GM19351 (cell line): ENCODE results near the gene MUC2.

Source experiments
- ATAC-seq: cut with Tn5 transposase; IDR thresholded peaks from one replicate; pipeline ENCODE4 v1.9.1; 2021; ENCODE audit warnings: mild to moderate bottlenecking, moderate library complexity; ENCODE audit not compliant: unreplicated experiment

Gene MUC2

GRCh38 chr11:1074244-1075221 lies at the start of gene MUC2:
MUC2 (plus strand) TSS chr11:1074874.
- ATAC-seq = no peak

GRCh38 chr11:1025410-1026162 lies 49.1 kb upstream of the MUC2 start:
- ATAC-seq = no peak

- no peak for ATAC-seq
Observed at GRCh38 chr11:1026163-1026450, 48.6 kb upstream of the MUC2 start.

DNA sequence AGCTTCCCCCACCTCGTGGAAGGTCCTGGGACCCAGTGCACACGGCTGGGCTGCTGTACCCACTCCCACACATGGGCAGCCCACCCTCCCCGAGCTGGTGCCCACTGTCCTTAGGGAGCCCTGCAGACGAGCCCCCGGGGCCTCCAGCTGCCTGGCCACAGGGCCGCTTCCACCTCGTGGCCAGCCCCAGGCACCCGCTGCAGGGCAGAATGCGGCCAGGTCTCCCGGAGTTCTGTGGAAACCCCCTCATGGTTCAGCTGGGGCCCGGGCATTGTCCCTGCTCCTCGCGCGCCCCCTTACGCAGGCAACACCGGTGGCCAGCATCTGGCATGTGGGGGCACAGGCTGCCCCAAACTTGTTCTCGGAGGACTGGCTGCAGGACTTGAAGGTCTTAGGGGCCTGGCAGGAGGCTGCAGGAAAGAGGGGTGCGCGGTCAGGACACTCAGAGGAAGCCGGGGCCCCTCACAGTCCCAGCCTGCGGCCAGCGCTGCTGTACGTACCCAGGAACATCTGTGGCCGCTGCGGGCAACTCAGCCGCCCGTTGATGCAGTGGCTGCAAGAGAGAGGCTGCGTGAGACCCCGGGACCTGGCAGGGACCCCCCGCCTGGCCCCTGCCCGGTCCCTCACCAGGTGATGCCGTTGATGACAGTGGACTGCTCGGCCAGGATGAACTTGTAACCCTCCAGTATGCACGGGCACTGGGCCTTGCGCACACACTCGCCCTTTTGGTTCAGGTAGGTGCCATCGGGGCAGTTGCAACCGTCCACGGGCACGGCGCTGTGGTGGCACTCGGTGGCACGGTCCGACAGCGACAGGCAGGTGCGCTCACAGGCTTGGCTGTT lies 47.8 kb upstream of the MUC2 start:
- no peak for ATAC-seq

GRCh38 chr11:1027483-1028290 lies 47.0 kb upstream of the MUC2 start:
- ATAC-seq = no peak

DNA sequence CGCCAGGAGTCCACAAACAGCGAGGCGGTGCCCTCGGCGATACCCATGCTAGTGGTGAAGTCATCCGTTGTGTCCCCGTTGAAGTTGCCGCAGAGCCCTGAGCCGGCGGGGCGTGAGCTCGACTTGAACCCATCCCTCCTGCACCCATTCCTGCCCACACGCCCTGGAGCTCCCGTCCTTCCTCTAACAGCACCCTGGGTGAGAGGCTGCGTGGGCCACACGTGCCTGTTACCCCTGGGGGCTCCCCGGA lies 46.5 kb upstream of the MUC2 start:
- ATAC-seq = no peak

DNA sequence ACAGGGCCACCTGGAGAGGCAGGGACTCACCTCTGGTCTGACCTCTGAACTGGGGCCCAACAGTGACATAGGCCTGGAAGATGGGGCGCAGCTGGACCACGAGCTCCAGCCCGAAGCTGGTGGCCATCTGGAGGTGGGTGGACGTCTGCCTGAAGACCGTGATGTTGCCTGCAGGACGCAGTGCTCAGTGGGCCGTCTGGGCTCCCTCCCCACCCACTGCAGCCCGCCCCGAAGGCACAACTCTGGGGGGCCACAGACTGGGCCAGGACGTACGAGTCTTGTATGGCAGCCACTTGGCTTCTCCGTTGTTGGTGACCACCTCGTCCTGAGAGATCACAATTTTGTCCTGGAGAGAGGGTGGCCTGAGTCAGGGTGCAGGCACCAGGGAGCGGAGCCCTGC lies 46.1 kb upstream of the MUC2 start:
- ATAC-seq = no peak

- no peak for ATAC-seq
Observed at GRCh38 chr11:1029051-1029450, 45.6 kb upstream of the MUC2 start.

- no peak for ATAC-seq
Observed at GRCh38 chr11:1029654-1030053, 45.0 kb upstream of the MUC2 start.

- ATAC-seq = no peak
Observed at GRCh38 chr11:1030086-1030485, 44.6 kb upstream of the MUC2 start.

- ATAC-seq = no peak
Observed at GRCh38 chr11:1030556-1030955, 44.1 kb upstream of the MUC2 start.

GRCh38 chr11:1031121-1031899 lies 43.4 kb upstream of the MUC2 start:
- no peak for ATAC-seq

GRCh38 chr11:1032310-1032891 lies 42.3 kb upstream of the MUC2 start:
- no peak for ATAC-seq

GRCh38 chr11:1033016-1033798 lies 41.5 kb upstream of the MUC2 start:
- no peak for ATAC-seq

DNA sequence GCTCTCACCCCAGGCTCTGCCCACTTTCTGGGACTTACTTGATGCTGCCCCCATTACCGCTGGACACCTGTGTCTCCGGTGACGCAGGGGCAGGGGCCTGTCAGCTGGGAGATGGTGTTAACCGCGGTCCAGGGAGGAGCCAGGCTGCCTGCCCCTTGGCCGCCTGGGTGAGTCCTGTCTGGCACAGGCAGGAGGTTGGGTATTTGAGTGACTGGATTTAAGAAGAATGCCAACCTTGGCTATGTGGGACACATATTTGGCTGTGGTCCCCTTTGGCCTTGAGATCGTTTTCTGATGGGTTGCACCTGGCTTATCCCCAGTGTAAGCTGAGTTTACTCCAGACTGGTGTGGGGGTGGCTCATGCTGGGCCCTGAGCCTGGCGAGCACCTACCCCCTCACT lies 40.7 kb upstream of the MUC2 start:
- no peak for ATAC-seq

- ATAC-seq = no peak
Observed at GRCh38 chr11:1034456-1035295, 40.0 kb upstream of the MUC2 start.

GRCh38 chr11:1035577-1036283 lies 38.9 kb upstream of the MUC2 start:
- no peak for ATAC-seq
